Right lobe of liver (tissue), 6 donors: ENCODE data around the gene RIMBP2. TPM values are rescaled to one million over a fixed set of nuclear protein-coding genes. Genes with fewer than 3 reads are reported as not detected.

Experiments
- ATAC-seq, 4 donors: fragments of 200-7000 bp; cut with Tn5 transposase; one replicate each; pipeline ENCODE4 v1.9.1; 2020; ENCODE audit warnings: mild to moderate bottlenecking in 4 of 4, moderate library complexity in 4 of 4
- DNase-seq, 3 donors: peaks; one replicate each; pipeline ENCODE4 v3.0.0-alpha.2; 2020
- H3K27ac ChIP-seq, 3 donors: fragments of 200-600 bp; one replicate each; pipeline ENCODE4 v1.8.0; 2022
- H3K27me3 ChIP-seq, 2 donors: fragments of 200-600 bp; one replicate each; pipeline ENCODE4 v1.8.0; 2022
- H3K36me3 ChIP-seq, 4 donors: fragments of 200-600 bp; sonication (generic) in 1 of 4; one replicate each; pipeline versions ENCODE4 v1.5.1 to v1.8.0; 2017 to 2022; ENCODE audit warnings: control low read depth in 1 of 4
- H3K4me1 ChIP-seq, 4 donors: fragments of 200-600 bp; sonication (generic) in 1 of 4; one replicate each; pipeline versions ENCODE4 v1.5.1 to v1.8.0; 2017 to 2022; ENCODE audit warnings: control low read depth in 1 of 4
- H3K4me3 ChIP-seq, 3 donors: fragments of 200-600 bp; one replicate each; pipeline ENCODE4 v1.8.0; 2022
- H3K9me3 ChIP-seq, 4 donors: fragments of 200-600 bp; sonication (generic) in 1 of 4; one replicate each; pipeline versions ENCODE4 v1.5.1 to v1.8.0; 2017 to 2022; ENCODE audit warnings: control low read depth in 1 of 4
- POLR2A ChIP-seq: fragments of 450-650 bp; IDR thresholded peaks from one replicate; pipeline ENCODE4 v1.6.1; 2017; ENCODE audit warnings: antibody characterized with exemption, mild to moderate bottlenecking
- WGBS: methylation state at CpG from one replicate; pipeline ENCODE4 v1.1.6; 2018; ENCODE audit warnings: low coverage, low lambda C conversion rate; ENCODE audit not compliant: insufficient coverage; ENCODE audit errors: missing lambda C conversion rate; 5-methylcytosine and 5-hydroxymethylcytosine counted together
- intact Hi-C, 2 donors: fragments of 100-400 bp; cut with DNase I; formaldehyde crosslinking; loops; one replicate each; pipeline versions ENCODE4 v1.11.2 to v1.14.1; 2022
- total RNA-seq, 6 experiments: library from RNA; depleted of rRNA in 2 of 6; stranded (reverse); fragments of >200 nt in 2 of 6; fragmentation: NEBNext Ultra II Directional in 3 of 6; extraction: Animal tissue kit (Norgen Biotek cat#: 25700) in 3 of 6; gene quantifications; one replicate each; pipeline versions ENCODE4 v1.1.0 to v1.2.4, GENCODE V29; 2016 to 2023
- TF ChIP-seq, protein P1 (sequence below), 4 donors: fragments of 200-600 bp in 3 of 4; fragments of 450-650 bp in 1 of 4; IDR thresholded peaks; one replicate each; pipeline versions ENCODE4 v1.5.1 to v1.8.0; 2016 to 2022; ENCODE audit warnings: antibody characterized with exemption in 4 of 4, mild to moderate bottlenecking in 2 of 4
- donor health status: DM: no; HTN: yes; CAD: no.
- donor health status: DM: no; HTN: no; CAD: no.
- donor health status: DM: no; HTN: no; CAD: no.
- donor health status: DM: no; HTN: yes; CAD: no.
- donor health status: DM: no; HTN: yes; CAD: no.

Gene RIMBP2
- total RNA-seq, 6 experiments from 2014 or later, result 0.04 to 0.19 TPM; not detected in 4

- H3K27ac ChIP-seq, result no peak overlapping the region
- intact Hi-C loops, result no loop called here
- H3K27me3 ChIP-seq, result no peaks in the 10 kb centered on the region
- no peaks in the 10 kb centered on the region for H3K9me3 ChIP-seq
- DNase-seq (no peak), ATAC-seq (peak in 2 of 4 donors; percentile 21 to 33)
- H3K4me3 ChIP-seq, result no peak overlapping the region
- TF ChIP-seq POLR2A, result no peak
- TF ChIP-seq, protein P1, sequence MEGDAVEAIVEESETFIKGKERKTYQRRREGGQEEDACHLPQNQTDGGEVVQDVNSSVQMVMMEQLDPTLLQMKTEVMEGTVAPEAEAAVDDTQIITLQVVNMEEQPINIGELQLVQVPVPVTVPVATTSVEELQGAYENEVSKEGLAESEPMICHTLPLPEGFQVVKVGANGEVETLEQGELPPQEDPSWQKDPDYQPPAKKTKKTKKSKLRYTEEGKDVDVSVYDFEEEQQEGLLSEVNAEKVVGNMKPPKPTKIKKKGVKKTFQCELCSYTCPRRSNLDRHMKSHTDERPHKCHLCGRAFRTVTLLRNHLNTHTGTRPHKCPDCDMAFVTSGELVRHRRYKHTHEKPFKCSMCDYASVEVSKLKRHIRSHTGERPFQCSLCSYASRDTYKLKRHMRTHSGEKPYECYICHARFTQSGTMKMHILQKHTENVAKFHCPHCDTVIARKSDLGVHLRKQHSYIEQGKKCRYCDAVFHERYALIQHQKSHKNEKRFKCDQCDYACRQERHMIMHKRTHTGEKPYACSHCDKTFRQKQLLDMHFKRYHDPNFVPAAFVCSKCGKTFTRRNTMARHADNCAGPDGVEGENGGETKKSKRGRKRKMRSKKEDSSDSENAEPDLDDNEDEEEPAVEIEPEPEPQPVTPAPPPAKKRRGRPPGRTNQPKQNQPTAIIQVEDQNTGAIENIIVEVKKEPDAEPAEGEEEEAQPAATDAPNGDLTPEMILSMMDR (IDR thresholded peaks at IDR 0.05), result peak in 1 of 4 donors; percentile 23
- no peaks in the 10 kb centered on the region for H3K4me1 ChIP-seq
- WGBS, result 57% methylated on average over 5 of the region's 6 CpGs
- no peaks in the 10 kb centered on the region for H3K36me3 ChIP-seq
Measured at GRCh38 chr12:130401703-130402102, 314.4 kb downstream of the RIMBP2 start.

DNA sequence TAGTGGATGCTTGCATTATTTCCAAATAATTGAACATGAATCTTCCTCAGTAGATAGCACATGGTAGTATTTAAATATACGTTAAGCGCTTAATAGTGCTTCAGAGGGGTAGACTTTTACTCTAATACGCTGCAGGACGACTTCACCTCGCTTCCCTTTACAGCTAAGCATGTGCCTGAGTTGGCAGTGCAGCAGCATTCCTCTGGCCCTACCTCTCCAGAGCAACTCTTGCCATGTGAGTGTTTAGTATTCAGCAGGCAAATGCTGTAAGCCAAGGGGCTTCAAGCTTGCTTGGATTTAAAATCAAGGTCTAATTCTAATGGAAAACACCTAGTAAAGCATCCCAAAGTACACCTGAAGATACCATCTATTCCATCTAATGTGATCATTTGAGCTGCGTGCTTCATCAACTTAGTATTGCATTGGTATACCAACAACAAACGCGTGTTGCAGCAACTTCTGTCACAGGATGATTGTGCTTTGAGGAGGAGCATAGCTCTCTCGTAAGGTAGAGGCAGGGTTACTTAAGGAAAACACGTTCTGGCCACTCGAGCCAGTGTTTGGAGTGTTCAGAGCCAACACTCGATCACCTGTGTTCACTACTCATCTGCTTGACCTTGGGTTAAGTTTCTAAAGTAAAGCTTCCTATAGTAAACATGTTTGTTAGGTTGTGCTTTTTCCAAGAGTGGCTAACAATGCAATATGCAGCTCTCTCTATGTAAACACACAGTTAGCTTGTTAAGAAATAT, 317.8 kb downstream of the RIMBP2 start:
- H3K27ac ChIP-seq, result no peak overlapping the region
- ATAC-seq, result no peak
- H3K27me3 ChIP-seq, result no peaks in the 10 kb centered on the region
- TF ChIP-seq, protein P1 (IDR thresholded peaks at IDR 0.05), result no peak
- no peak for TF ChIP-seq POLR2A
- no peaks in the 10 kb centered on the region for H3K9me3 ChIP-seq
- WGBS, result 79% methylated on average over 12 of the region's 12 CpGs
- no peak for DNase-seq
- intact Hi-C loops, result no loop called here
- H3K36me3 ChIP-seq, result no peaks in the 10 kb centered on the region
- no peak overlapping the region for H3K4me3 ChIP-seq
- no peaks in the 10 kb centered on the region for H3K4me1 ChIP-seq

DNA sequence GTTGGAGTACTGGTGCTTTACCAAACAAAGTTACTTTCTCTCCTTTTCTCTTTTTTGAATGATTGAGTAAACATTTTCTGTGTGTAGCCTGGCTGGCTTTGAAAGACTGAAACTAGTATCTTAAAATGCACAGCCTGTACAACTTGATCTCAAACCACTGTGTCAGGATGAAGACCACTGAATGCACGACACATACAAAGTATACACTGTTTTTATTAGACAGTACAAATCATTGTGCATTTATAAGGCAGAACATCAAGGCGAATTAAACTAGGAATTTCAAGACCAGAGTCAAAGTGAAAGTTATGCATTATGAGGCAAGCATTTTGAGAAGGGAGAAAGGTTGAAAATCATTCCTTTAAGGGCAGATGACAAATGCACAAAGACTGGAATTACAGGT, 319.4 kb downstream of the RIMBP2 start:
- Histone ChIP-seq H3K9me3 (no peaks in the 10 kb centered on the region), H3K36me3 (no peaks in the 10 kb centered on the region), H3K27ac (no peak overlapping the region), H3K4me1 (no peaks in the 10 kb centered on the region), H3K4me3 (no peak overlapping the region), H3K27me3 (no peaks in the 10 kb centered on the region)
- 56% methylated on average over 2 of the region's 2 CpGs for WGBS
- DNase-seq (no peak), ATAC-seq (no peak)
- TF ChIP-seq, protein P1 (IDR thresholded peaks at IDR 0.05), result no peak
- TF ChIP-seq POLR2A, result no peak
- intact Hi-C loops, result no loop called here

- Histone ChIP-seq H3K4me1 (no peaks in the 10 kb centered on the region), H3K4me3 (no peak overlapping the region), H3K36me3 (no peaks in the 10 kb centered on the region), H3K9me3 (no peaks in the 10 kb centered on the region), H3K27ac (no peak overlapping the region), H3K27me3 (no peaks in the 10 kb centered on the region)
- 39% methylated on average over 3 of the region's 4 CpGs for WGBS
- TF ChIP-seq, protein P1 (IDR thresholded peaks at IDR 0.05), result no peak
- TF ChIP-seq POLR2A, result no peak
- intact Hi-C loops, result no loop called here
- no peak for ATAC-seq
- DNase-seq, result no peak
Measured at GRCh38 chr12:130394906-130395305, 321.2 kb downstream of the RIMBP2 start.
